ENCODE results near the gene ADCY2.

The ADCY2 gene

DNA sequence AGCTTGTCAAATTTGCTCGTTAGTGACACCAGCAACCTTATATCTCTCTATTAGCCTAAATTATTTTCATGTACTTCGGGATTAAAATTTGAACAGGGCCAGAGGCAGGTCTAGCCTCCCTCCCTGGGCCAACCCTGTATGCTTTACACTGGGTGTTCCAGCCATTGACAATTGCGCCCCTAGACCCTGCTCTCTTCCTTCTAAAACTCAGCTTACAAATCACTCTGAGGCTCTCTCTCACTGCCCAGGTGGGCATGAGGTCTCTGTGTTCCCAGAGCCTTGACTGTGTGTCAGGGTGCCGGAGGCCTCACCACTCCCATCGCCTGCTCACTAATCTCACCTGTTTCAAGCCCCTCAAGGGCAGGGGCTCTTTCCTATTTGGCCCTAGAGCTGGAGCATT, 461.4 kb downstream of the ADCY2 start:
- no peak for DNase-seq
- no peak for ATAC-seq
- Mint-ChIP-seq H3K4me1 (peaks cover 19% of the 10 kb centered on the region), H3K4me3 (no peak overlapping the region), H3K27ac (no peak overlapping the region), H3K27me3 (peaks cover 7% of the 10 kb centered on the region), H3K36me3 (ENCODE audit: low read depth) (peaks cover 27% of the 10 kb centered on the region), H3K9me3 (no peaks in the 10 kb centered on the region)

DNA sequence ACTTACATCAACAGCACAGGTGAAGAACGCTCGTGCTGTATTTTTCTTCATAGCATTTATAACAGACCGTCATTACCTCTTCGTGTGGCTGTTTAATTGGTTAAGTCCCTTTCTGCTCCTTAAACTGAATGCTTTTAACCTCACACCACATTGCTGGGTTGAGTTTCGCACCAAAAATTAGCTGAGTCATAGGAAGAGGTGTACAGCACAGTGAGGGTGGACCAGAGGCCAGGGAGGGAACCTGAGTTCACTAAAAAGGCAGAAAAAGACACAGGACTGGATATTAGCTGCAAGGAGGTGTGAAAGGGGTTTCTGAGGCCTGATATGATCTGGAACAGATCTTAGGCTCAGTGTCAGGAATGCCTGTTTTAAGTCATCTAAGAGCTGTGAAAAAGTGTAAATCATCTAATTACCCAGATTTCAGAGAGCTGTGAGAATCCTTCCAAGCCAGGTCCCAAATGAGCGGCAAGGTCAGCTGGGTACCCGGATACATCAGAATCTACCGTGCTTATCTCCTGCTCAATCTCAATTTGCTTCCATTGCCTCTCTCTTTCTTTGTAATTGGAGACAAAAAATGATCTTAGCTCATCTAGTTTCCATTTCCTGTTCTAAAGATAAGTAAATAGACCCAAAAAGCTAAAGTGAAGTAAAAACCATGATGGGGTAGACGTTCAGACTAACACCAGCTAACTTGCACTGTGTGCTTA, 462.1 kb downstream of the ADCY2 start:
- Mint-ChIP-seq H3K4me1 (peaks cover 15% of the 10 kb centered on the region), H3K36me3 (ENCODE audit: low read depth) (peaks cover 31% of the 10 kb centered on the region), H3K27ac (peak overlapping the region; percentile 35), H3K4me3 (no peak overlapping the region), H3K27me3 (peaks cover 4% of the 10 kb centered on the region), H3K9me3 (no peaks in the 10 kb centered on the region)
- DNase-seq (no peak), ATAC-seq (peak; percentile 35)

- H3K9me3 Mint-ChIP-seq = no peaks in the 10 kb centered on the region
- H3K4me1 Mint-ChIP-seq = peaks cover 51% of the 10 kb centered on the region
- peaks cover 54% of the 10 kb centered on the region for H3K36me3 Mint-ChIP-seq (ENCODE audit: low read depth)
- H3K4me3 Mint-ChIP-seq = no peak overlapping the region
- DNase-seq (no peak), ATAC-seq (no peak)
- no peak overlapping the region for H3K27ac Mint-ChIP-seq
- no peaks in the 10 kb centered on the region for H3K27me3 Mint-ChIP-seq
Measured at GRCh38 chr5:7866196-7866595, 470.3 kb downstream of the ADCY2 start.

- Mint-ChIP-seq H3K27me3 (no peaks in the 10 kb centered on the region), H3K9me3 (no peaks in the 10 kb centered on the region), H3K27ac (no peak overlapping the region), H3K4me1 (peaks cover 61% of the 10 kb centered on the region), H3K36me3 (ENCODE audit: low read depth) (peaks cover 55% of the 10 kb centered on the region), H3K4me3 (peak overlapping the region; percentile 51)
- DNase-seq (no peak), ATAC-seq (no peak)
Measured at GRCh38 chr5:7867260-7867659, 471.3 kb downstream of the ADCY2 start.

GRCh38 chr5:7868427-7868772, 472.5 kb downstream of the ADCY2 start:
- Mint-ChIP-seq H3K36me3 (ENCODE audit: low read depth) (peaks cover 57% of the 10 kb centered on the region), H3K27me3 (no peaks in the 10 kb centered on the region), H3K4me1 (peaks cover 72% of the 10 kb centered on the region), H3K4me3 (peak overlapping the region; percentile 99), H3K9me3 (no peaks in the 10 kb centered on the region), H3K27ac (peak overlapping the region; percentile 94)
- no peak for ATAC-seq
- DNase-seq = no peak

DNA sequence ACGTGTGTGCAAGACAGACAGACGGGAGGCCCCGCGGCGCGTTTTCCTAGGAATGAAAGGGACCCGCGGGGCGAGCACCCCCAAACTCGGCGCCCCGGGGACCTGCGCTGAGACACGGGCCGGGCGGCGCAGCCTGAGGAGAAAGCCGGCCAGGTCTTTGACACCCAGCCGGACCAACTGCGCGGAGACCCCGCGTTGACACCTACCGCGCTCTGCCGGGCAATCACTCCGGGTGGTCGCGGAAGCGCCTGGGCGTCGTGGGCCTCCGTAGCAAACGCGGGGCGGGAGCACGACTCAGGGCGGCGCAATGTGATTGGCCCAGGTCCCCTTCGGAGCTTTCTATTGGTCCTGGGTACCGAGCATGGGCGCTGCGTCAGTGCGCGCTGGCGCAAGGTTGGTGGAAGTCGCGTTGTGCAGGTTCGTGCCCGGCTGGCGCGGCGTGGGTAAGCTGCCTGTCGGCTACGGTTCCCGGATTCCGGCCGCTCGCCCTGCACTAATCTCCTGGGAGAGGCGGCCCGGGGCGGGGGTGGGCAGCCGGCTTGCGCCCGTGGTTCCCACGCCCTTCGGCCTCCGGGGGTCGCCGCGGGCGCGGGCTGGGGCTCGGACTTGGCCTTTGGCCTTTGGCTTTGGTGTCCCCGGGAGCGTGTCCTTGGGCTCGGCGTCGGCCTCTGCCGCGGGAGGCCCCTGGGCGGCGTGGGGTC, 473.0 kb downstream of the ADCY2 start, which contains the start of the genes FASTKD3 and MTRR:
Gene FASTKD3 (minus strand): TSS at position 259 of the 701 bp plus-strand sequence. CDS start 948 bp downstream, outside the sequence.
Gene MTRR (plus strand): TSS at position 376 of the 701 bp plus-strand sequence. CDS start 1,647 bp downstream, outside the sequence.
- H3K27me3 Mint-ChIP-seq = no peaks in the 10 kb centered on the region
- H3K36me3 Mint-ChIP-seq (ENCODE audit: low read depth) = peaks cover 56% of the 10 kb centered on the region
- ATAC-seq (peak; percentile 100), DNase-seq (peak; percentile 90)
- H3K27ac Mint-ChIP-seq = peak within 1 kb of the TSS; percentile 94
- H3K4me3 Mint-ChIP-seq = peak within 1 kb of the TSS; percentile 99
- H3K9me3 Mint-ChIP-seq = no peaks in the 10 kb centered on the region
- H3K4me1 Mint-ChIP-seq = peaks cover 75% of the 10 kb centered on the region

DNA sequence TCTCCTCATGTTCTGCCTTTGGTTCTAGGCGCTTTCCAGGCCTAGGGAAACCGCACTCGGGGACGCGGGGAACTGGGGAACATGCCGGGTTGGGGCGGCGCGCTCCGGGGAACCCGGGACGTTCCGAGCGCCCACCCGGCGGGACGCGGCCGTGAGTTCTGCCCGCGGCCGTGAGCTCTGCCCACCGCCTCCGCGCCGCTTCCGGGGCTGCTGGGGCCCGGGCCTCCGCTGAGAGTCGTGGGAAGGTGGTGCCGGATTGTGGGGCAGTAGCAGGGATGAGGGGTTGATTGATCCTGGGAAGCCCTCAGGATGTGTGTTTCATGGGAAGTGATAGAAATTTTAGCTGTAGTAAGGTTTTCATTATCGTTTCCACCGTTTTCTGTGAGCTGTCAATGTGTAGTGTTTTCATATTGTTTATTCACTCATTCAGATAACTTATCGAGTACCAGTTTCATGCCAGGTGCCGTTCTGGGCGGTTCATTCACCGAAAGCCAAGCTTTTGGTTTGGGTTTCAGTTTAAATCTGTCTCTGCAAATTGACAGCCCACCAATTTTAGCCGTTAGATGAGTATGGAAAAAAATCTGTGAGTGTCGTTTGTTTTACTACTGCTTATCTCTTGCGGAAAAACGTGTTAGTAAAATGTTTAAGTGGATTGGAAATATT, 473.7 kb downstream of the ADCY2 start:
- DNase-seq (peak; percentile 43), ATAC-seq (peak; percentile 34)
- Mint-ChIP-seq H3K4me3 (peak overlapping the region; percentile 99), H3K27ac (peak overlapping the region; percentile 94), H3K36me3 (ENCODE audit: low read depth) (peaks cover 56% of the 10 kb centered on the region), H3K27me3 (no peaks in the 10 kb centered on the region), H3K4me1 (peaks cover 78% of the 10 kb centered on the region), H3K9me3 (no peaks in the 10 kb centered on the region)

- Mint-ChIP-seq H3K9me3 (no peaks in the 10 kb centered on the region), H3K27me3 (no peaks in the 10 kb centered on the region), H3K4me3 (peak overlapping the region; percentile 24), H3K4me1 (peaks cover 75% of the 10 kb centered on the region), H3K27ac (peak overlapping the region; percentile 35), H3K36me3 (ENCODE audit: low read depth) (peaks cover 58% of the 10 kb centered on the region)
- no peak for DNase-seq
- ATAC-seq = no peak
Measured at GRCh38 chr5:7871653-7872052, 475.7 kb downstream of the ADCY2 start.

DNA sequence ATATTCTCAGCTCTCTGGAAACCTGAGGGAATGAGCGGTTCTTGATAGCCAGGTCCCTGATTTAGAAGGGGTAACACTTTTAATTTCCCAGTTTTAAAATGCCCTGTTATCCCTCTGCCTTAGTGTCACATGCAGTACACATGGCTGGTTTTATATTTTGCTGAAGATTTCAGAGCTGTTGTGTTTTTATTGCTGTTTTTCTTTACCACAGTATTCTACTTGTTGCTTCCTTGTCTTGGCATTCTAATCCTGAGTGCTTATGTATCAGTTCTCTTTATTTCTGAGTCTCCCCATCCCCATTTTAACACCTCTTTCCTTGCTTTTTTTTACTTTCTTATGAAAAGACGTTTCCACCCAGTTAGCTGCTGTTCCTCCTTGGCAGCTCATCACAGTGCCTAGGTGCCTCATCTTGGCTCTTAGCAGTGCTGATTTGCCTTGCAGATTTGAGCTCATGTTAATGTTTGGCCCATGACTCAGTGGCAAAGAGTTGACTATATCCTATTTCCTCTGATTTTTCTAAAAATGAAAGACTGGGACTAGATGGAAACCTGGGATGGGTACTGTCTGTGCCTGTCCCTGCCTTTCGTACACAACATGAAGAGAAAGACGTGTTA, 476.7 kb downstream of the ADCY2 start:
- H3K36me3 Mint-ChIP-seq (ENCODE audit: low read depth) = peaks cover 56% of the 10 kb centered on the region

GRCh38 chr5:7873216-7873615, 477.3 kb downstream of the ADCY2 start:
- Mint-ChIP-seq H3K9me3 (no peaks in the 10 kb centered on the region), H3K4me1 (peaks cover 74% of the 10 kb centered on the region), H3K27me3 (no peaks in the 10 kb centered on the region), H3K4me3 (peak overlapping the region; percentile 33), H3K36me3 (ENCODE audit: low read depth) (peaks cover 62% of the 10 kb centered on the region), H3K27ac (peak overlapping the region; percentile 27)
- ATAC-seq (no peak), DNase-seq (no peak)

More for the DNA sequence above, 476.7 kb downstream of the ADCY2 start:
- Mint-ChIP-seq H3K9me3 (no peaks in the 10 kb centered on the region), H3K4me1 (peaks cover 74% of the 10 kb centered on the region), H3K27me3 (no peaks in the 10 kb centered on the region), H3K4me3 (peak overlapping the region; percentile 33), H3K27ac (peak overlapping the region; percentile 27)
- no peak for ATAC-seq
- DNase-seq = no peak

- Mint-ChIP-seq H3K4me3 (no peak overlapping the region), H3K9me3 (no peaks in the 10 kb centered on the region), H3K36me3 (ENCODE audit: low read depth) (peaks cover 65% of the 10 kb centered on the region), H3K4me1 (peaks cover 80% of the 10 kb centered on the region), H3K27ac (no peak overlapping the region), H3K27me3 (no peaks in the 10 kb centered on the region)
- ATAC-seq (no peak), DNase-seq (no peak)
Measured at GRCh38 chr5:7874639-7875038, 478.7 kb downstream of the ADCY2 start.

DNA sequence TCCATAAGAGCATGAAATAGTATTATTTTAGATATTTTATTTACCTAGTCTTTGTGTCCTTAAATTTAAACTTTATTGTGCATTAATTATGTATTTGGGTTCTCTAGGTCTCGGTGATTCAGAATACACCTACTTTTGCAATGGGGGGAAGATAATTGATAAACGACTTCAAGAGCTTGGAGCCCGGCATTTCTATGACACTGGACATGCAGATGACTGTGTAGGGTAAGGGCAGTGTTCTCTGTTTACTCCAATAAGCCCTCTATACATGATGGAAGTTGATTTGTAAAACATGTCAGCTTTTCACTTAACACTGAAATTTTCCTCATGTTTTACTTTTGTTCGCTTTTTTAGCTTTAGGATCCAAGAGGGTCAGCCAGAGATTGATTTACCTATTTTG, 479.2 kb downstream of the ADCY2 start:
- no peak for ATAC-seq
- H3K27ac Mint-ChIP-seq = no peak overlapping the region
- no peak overlapping the region for H3K4me3 Mint-ChIP-seq
- no peaks in the 10 kb centered on the region for H3K9me3 Mint-ChIP-seq
- DNase-seq = no peak
- peaks cover 76% of the 10 kb centered on the region for H3K4me1 Mint-ChIP-seq
- H3K36me3 Mint-ChIP-seq (ENCODE audit: low read depth) = peaks cover 65% of the 10 kb centered on the region
- H3K27me3 Mint-ChIP-seq = no peaks in the 10 kb centered on the region

- peaks cover 66% of the 10 kb centered on the region for H3K4me1 Mint-ChIP-seq
- H3K9me3 Mint-ChIP-seq = no peaks in the 10 kb centered on the region
- H3K27ac Mint-ChIP-seq = no peak overlapping the region
- H3K36me3 Mint-ChIP-seq (ENCODE audit: low read depth) = peaks cover 67% of the 10 kb centered on the region
- ATAC-seq (peak; percentile 70), DNase-seq (no peak)
- no peaks in the 10 kb centered on the region for H3K27me3 Mint-ChIP-seq
- no peak overlapping the region for H3K4me3 Mint-ChIP-seq
Measured at GRCh38 chr5:7876867-7877266, 480.9 kb downstream of the ADCY2 start.

- ATAC-seq (no peak), DNase-seq (no peak)
- peaks cover 67% of the 10 kb centered on the region for H3K36me3 Mint-ChIP-seq (ENCODE audit: low read depth)
- H3K4me3 Mint-ChIP-seq = no peak overlapping the region
- peak overlapping the region; percentile 25 for H3K27ac Mint-ChIP-seq
- no peaks in the 10 kb centered on the region for H3K27me3 Mint-ChIP-seq
- H3K9me3 Mint-ChIP-seq = no peaks in the 10 kb centered on the region
- H3K4me1 Mint-ChIP-seq = peaks cover 56% of the 10 kb centered on the region
Measured at GRCh38 chr5:7877851-7878250, 481.9 kb downstream of the ADCY2 start.
